ENCODE results near the gene GNAT2. TPM values are rescaled to one million over a fixed set of nuclear protein-coding genes. Genes with fewer than 3 reads are reported as not detected.
A peak's percentile ranks its signal among the peaks of the same experiment; 100 is the strongest.

Gene GNAT2
- total RNA-seq, 4 donors from 2014 or later: not detected

DNA sequence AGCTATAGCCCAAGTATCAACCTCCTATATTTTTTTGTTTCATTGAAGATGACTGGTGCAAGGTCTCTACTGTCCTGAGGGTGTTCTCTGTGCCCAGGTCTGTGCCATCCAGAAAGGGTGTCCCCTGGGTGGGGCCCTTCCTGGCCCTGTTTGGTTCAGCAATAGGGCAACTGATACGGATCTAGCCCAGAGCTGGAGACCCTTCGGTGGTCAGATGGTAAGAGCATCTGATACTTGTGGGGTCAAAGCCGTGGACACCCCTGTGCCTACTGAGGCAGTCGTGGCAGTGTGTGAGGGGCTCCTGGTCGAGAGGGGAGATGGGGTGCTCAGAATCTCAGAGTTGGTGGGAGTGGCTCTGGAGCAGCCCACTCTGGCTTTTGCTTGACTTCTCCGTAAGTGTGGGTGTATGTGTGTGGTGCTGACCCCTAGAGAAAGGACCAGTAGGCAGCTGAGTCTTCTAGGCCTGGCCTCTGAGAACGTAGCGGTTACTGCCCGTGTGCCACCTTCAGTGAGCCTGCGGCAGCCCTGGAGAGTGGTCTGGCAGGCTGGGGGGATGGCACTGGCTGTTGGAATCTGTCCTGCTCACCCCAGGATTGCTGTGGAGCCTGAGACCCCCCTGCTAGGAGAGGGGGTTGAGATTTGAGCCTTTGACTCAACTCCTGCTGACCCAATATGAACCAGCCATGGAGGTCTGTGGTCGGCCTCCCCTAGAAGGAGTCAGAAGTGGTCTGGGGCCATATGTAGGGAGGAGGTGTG is 2.9 kb upstream of the GNAT2 start:
- intact Hi-C loops (cut with DNase I; ENCODE audit: low total_unique reads): no loop called here
- TF ChIP-seq, protein P1, sequence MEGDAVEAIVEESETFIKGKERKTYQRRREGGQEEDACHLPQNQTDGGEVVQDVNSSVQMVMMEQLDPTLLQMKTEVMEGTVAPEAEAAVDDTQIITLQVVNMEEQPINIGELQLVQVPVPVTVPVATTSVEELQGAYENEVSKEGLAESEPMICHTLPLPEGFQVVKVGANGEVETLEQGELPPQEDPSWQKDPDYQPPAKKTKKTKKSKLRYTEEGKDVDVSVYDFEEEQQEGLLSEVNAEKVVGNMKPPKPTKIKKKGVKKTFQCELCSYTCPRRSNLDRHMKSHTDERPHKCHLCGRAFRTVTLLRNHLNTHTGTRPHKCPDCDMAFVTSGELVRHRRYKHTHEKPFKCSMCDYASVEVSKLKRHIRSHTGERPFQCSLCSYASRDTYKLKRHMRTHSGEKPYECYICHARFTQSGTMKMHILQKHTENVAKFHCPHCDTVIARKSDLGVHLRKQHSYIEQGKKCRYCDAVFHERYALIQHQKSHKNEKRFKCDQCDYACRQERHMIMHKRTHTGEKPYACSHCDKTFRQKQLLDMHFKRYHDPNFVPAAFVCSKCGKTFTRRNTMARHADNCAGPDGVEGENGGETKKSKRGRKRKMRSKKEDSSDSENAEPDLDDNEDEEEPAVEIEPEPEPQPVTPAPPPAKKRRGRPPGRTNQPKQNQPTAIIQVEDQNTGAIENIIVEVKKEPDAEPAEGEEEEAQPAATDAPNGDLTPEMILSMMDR (IDR thresholded peaks at IDR 0.05): no peak
- no peak for TF ChIP-seq POLR2AphosphoS5 (IDR thresholded peaks at IDR 0.05)
- no peak for TF ChIP-seq EP300 (IDR thresholded peaks at IDR 0.05; ENCODE audit: low read depth)
- TF ChIP-seq POLR2A (IDR thresholded peaks at IDR 0.05): no peak
- Histone ChIP-seq H3K4me3 (no peak overlapping the region), H3K9me3 (no peaks in the 10 kb centered on the region), H3K27me3 (no peaks in the 10 kb centered on the region), H3K36me3 (no peaks in the 10 kb centered on the region), H3K4me1 (peaks cover 9 to 48% (median 30%) of the 10 kb centered on the region in 4 donors), H3K27ac (no peak overlapping the region)
- no peak for DNase-seq
- in situ Hi-C loops (cut with MboI; ENCODE audit: low pct_ligation_motif_present in 1 of 4, low pct_unique_long_range_greater_than_20kb in 1 of 4, low sequenced_read_pairs in 3 of 4): loop anchor here in 2 of 4 donors (5.0 to 10.0 kb wide), 2 partner anchors 75 to 78 kb away; partner anchors contain the start of gene GNAI3 (in 2 of the 2)
- 83% methylated on average over 11 of the region's 11 CpGs; no CpG with 5 or more reads in 1 of the 2 donors for WGBS, 2 donors (ENCODE audit: low coverage in 1 of 2)

DNA sequence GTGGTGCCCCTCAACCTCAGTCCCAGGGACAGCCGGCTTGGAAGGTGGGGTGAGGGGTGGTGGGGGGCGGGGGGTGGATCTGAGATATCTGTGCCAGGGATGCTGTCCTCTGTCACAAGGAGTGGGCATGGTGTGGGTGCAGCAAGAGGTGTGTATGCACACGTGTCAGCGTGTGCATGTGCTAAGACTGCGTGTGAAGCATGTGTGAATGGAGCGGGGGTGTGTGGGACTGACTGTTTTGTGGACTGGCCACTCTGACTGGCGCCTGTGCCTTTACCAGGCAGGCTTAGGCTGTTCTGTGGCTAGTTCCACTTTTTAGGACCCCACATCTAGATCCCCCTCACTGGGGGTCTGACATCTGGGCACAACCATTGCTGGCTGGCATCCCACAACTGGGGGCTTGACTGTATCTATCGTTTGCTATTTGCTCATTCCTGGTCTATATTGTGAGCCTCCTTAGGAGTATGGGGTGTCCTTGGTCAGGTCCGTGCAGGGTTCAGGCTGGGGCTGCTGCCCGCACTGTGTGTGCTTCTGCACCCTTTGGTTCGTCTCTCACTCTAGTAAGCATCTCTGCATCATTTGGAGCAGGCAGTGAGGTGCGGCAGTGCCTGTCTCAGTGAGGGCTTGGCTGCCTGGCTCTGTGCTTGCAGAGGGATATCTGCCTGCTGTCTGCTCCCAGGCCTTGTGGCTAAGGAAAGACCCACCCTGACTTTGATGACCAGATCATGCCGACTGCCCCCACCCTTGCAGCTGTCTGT is 2.1 kb upstream of the GNAT2 start:
- intact Hi-C loops (cut with DNase I; ENCODE audit: low total_unique reads): no loop called here
- no peaks in the 10 kb centered on the region for H3K36me3 ChIP-seq
- H3K4me3 ChIP-seq: peak overlapping the region; percentile 55 to 60 (median 56)
- peak overlapping the region; percentile 83 to 89 (median 84) for H3K27ac ChIP-seq
- in situ Hi-C loops (cut with MboI; ENCODE audit: low pct_ligation_motif_present in 1 of 4, low pct_unique_long_range_greater_than_20kb in 1 of 4, low sequenced_read_pairs in 3 of 4): loop anchor here in 2 of 4 donors (5.0 to 10.0 kb wide), 2 partner anchors 74 to 77 kb away; partner anchors contain the start of gene GNAI3 (in 2 of the 2)
- no peak for TF ChIP-seq EP300 (IDR thresholded peaks at IDR 0.05; ENCODE audit: low read depth)
- TF ChIP-seq POLR2A (IDR thresholded peaks at IDR 0.05): no peak
- no peak for TF ChIP-seq POLR2AphosphoS5 (IDR thresholded peaks at IDR 0.05)
- TF ChIP-seq, protein P1 (IDR thresholded peaks at IDR 0.05): no peak
- no peak for DNase-seq
- 0 to 38% methylated on average over 2 to 11 of the region's 13 CpGs for WGBS, 2 donors (ENCODE audit: low coverage in 1 of 2)
- no peaks in the 10 kb centered on the region for H3K27me3 ChIP-seq
- H3K4me1 ChIP-seq: peaks cover 9 to 48% (median 30%) of the 10 kb centered on the region in 4 donors
- H3K9me3 ChIP-seq: no peaks in the 10 kb centered on the region

DNA sequence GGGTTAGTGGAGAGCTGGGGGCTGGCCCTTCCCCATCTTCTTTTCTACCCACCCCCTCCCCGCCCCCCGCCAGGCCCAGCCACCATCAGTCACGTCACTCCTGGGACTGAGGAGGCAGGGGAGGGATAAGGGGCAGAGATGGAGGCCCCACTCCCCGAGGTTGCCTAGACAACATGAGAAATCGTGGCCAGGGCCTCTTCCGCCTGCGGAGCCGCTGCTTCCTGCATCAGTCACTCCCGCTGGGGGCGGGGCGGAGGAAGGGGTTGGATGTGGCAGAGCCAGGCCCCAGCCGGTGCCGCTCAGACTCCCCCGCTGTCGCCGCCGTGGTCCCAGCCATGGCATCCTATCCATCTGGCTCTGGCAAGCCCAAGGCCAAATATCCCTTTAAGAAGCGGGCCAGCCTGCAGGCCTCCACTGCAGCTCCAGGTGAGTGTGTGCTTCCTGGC is 1.4 kb upstream of the GNAT2 start:
- Histone ChIP-seq H3K4me1 (peaks cover 9 to 48% (median 30%) of the 10 kb centered on the region in 4 donors), H3K27ac (peak overlapping the region; percentile 83 to 89 (median 84)), H3K36me3 (no peaks in the 10 kb centered on the region), H3K27me3 (no peaks in the 10 kb centered on the region), H3K4me3 (peak overlapping the region; percentile 55 to 60 (median 56)), H3K9me3 (no peaks in the 10 kb centered on the region)
- TF ChIP-seq EP300 (IDR thresholded peaks at IDR 0.05; ENCODE audit: low read depth): no peak
- TF ChIP-seq POLR2AphosphoS5 (IDR thresholded peaks at IDR 0.05): peak; percentile 34 to 60 (median 36)
- TF ChIP-seq, protein P1 (IDR thresholded peaks at IDR 0.05): no peak
- intact Hi-C loops (cut with DNase I; ENCODE audit: low total_unique reads): no loop called here
- peak; percentile 94 for DNase-seq
- 0% methylated on average over 14 of the region's 18 CpGs; no CpG with 5 or more reads in 1 of the 2 donors for WGBS, 2 donors (ENCODE audit: low coverage in 1 of 2)
- in situ Hi-C loops (cut with MboI; ENCODE audit: low pct_ligation_motif_present in 1 of 4, low pct_unique_long_range_greater_than_20kb in 1 of 4, low sequenced_read_pairs in 3 of 4): loop anchor here in 2 of 4 donors (5.0 to 10.0 kb wide), 2 partner anchors 74 to 76 kb away; partner anchors contain the start of gene GNAI3 (in 2 of the 2)

DNA sequence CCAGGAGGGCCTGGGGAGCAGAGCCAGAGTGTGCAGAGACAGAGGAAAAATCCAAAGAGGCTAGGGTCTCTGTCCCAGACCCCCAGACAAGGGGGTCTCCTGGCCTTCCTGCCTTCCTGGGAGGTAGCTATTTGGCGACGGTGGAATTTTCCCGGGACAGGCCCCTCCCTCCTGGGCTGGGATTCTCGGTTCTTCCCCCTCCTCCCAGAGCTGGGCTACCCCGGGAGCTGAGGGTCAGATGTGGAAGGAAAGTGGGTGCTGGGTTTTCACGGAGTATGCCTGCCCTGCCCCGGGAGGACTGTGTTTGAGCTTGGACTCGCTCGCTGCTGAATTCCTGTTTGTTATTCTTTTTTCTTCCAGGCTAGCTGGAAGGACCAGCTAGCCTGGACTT is 980 bp upstream of the GNAT2 start:
- peak; percentile 44 for DNase-seq
- Histone ChIP-seq H3K27ac (peak overlapping the region; percentile 83 to 89 (median 84)), H3K27me3 (no peaks in the 10 kb centered on the region), H3K36me3 (no peaks in the 10 kb centered on the region), H3K9me3 (no peaks in the 10 kb centered on the region), H3K4me1 (peaks cover 9 to 48% (median 30%) of the 10 kb centered on the region in 4 donors), H3K4me3 (peak overlapping the region; percentile 55 to 60 (median 56))
- intact Hi-C loops (cut with DNase I; ENCODE audit: low total_unique reads): no loop called here
- WGBS, 2 donors (ENCODE audit: low coverage in 1 of 2): 0% methylated on average over 9 of the region's 9 CpGs; no CpG with 5 or more reads in 1 of the 2 donors
- in situ Hi-C loops (cut with MboI; ENCODE audit: low pct_ligation_motif_present in 1 of 4, low pct_unique_long_range_greater_than_20kb in 1 of 4, low sequenced_read_pairs in 3 of 4): loop anchor here in 2 of 4 donors (5.0 to 10.0 kb wide), 2 partner anchors 73 to 76 kb away; partner anchors contain the start of gene GNAI3 (in 2 of the 2)
- TF ChIP-seq, protein P1 (IDR thresholded peaks at IDR 0.05): no peak
- TF ChIP-seq POLR2AphosphoS5 (IDR thresholded peaks at IDR 0.05) (no peak), POLR2A (IDR thresholded peaks at IDR 0.05) (no peak), EP300 (IDR thresholded peaks at IDR 0.05; ENCODE audit: low read depth) (no peak)
